Measurements from ENCODE around the gene CENPVL2. TPM values are rescaled to one million over a fixed set of nuclear protein-coding genes. Genes with fewer than 3 reads are reported as not detected.
"Not testable (repeated sequence)": the region's sequence is repeated elsewhere in the genome, so short reads cannot be mapped to it uniquely, and the experiment has no call there.

The CENPVL2 gene
- not detected in 2 replicates for total RNA-seq (2022)
- Bru-seq, nascent RNA, result not detected
- BruChase-seq, experiment 1, labeled RNA remaining after a 2-hour chase, result not detected
- BruChase-seq, experiment 2, labeled RNA remaining after a 6-hour chase, result not detected
- long read RNA-seq, result 0 reads

DNA sequence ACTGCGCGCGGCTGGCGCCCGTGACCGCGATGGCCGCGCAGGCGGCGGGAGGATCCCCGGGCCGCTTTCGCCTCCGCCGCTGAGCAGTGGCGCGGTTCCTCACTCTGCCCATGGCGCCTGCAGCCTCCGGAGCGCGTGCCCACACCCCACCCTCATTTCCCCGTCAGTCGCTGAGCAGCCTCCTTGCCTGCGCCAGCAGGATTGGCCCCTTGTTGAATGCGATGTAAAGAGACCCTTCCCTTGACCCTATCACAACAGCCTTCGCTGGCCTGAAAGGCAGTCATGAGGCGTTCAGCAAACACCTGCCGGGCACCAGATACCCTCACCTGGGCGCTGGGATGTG, at the start of gene CENPVL2:
TSS of gene CENPVL2 (minus strand) at position 112 of the 343 bp plus-strand sequence. CDS start at position 112, 0 bp downstream.
- H3K36me3 ChIP-seq (ENCODE audit: control insufficient read depth, insufficient read depth, low read length); H3K4me1 ChIP-seq; BruUV-seq (replicated peaks); H3K9me3 Mint-ChIP-seq (ENCODE audit: unreplicated experiment); DNase-seq; H3K27me3 Mint-ChIP-seq (ENCODE audit: insufficient read depth, unreplicated experiment); H3K9me3 ChIP-seq; POLR2A ChIA-PET; H3K4me3 Mint-ChIP-seq (ENCODE audit: unreplicated experiment); H3K36me3 Mint-ChIP-seq (ENCODE audit: insufficient read depth, unreplicated experiment); H3K4me3 ChIP-seq (ENCODE audit: low read depth, low read length); H3K4me1 Mint-ChIP-seq (ENCODE audit: low read depth, unreplicated experiment); H3K27me3 ChIP-seq (replicated peaks; ENCODE audit: control insufficient read depth, insufficient read depth, low read length); intact Hi-C loops (cut with micrococcal nuclease; ENCODE audit: unreplicated experiment); H3K27ac Mint-ChIP-seq (ENCODE audit: unreplicated experiment); CTCF ChIA-PET: not testable (repeated sequence)

GRCh38 chrX:51728202-51728601, 45.6 kb upstream of the CENPVL2 start:
- Mint-ChIP-seq H3K9me3 (ENCODE audit: unreplicated experiment) (no peaks in the 10 kb centered on the region), H3K4me1 (ENCODE audit: low read depth, unreplicated experiment) (no peaks in the 10 kb centered on the region), H3K4me3 (ENCODE audit: unreplicated experiment) (no peak overlapping the region), H3K36me3 (ENCODE audit: insufficient read depth, unreplicated experiment) (no peaks in the 10 kb centered on the region), H3K27me3 (ENCODE audit: insufficient read depth, unreplicated experiment) (no peaks in the 10 kb centered on the region), H3K27ac (ENCODE audit: unreplicated experiment) (no peak overlapping the region)
- TF ChIP-seq, protein P1, sequence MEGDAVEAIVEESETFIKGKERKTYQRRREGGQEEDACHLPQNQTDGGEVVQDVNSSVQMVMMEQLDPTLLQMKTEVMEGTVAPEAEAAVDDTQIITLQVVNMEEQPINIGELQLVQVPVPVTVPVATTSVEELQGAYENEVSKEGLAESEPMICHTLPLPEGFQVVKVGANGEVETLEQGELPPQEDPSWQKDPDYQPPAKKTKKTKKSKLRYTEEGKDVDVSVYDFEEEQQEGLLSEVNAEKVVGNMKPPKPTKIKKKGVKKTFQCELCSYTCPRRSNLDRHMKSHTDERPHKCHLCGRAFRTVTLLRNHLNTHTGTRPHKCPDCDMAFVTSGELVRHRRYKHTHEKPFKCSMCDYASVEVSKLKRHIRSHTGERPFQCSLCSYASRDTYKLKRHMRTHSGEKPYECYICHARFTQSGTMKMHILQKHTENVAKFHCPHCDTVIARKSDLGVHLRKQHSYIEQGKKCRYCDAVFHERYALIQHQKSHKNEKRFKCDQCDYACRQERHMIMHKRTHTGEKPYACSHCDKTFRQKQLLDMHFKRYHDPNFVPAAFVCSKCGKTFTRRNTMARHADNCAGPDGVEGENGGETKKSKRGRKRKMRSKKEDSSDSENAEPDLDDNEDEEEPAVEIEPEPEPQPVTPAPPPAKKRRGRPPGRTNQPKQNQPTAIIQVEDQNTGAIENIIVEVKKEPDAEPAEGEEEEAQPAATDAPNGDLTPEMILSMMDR (IDR thresholded peaks at IDR 0.05; ENCODE audit: insufficient read depth in 1 of 2, low read depth in 1 of 2, low read length in 1 of 2, severe bottlenecking in 1 of 2, unreplicated experiment in 1 of 2), result no peak
- CTCF ChIA-PET, result no interaction called here
- H3K4me1 ChIP-seq, result no peaks in the 10 kb centered on the region
- POLR2A ChIA-PET, result no interaction called here
- H3K9me3 ChIP-seq, result no peaks in the 10 kb centered on the region
- H3K4me3 ChIP-seq (ENCODE audit: low read depth, low read length), result no peak overlapping the region
- intact Hi-C loops (cut with micrococcal nuclease; ENCODE audit: unreplicated experiment), result no loop called here
- H3K27me3 ChIP-seq (replicated peaks; ENCODE audit: control insufficient read depth, insufficient read depth, low read length), result no peaks in the 10 kb centered on the region
- H3K36me3 ChIP-seq (ENCODE audit: control insufficient read depth, insufficient read depth, low read length), result no peaks in the 10 kb centered on the region
- no TSS peak for BruUV-seq (replicated peaks)
- no peak for DNase-seq

DNA sequence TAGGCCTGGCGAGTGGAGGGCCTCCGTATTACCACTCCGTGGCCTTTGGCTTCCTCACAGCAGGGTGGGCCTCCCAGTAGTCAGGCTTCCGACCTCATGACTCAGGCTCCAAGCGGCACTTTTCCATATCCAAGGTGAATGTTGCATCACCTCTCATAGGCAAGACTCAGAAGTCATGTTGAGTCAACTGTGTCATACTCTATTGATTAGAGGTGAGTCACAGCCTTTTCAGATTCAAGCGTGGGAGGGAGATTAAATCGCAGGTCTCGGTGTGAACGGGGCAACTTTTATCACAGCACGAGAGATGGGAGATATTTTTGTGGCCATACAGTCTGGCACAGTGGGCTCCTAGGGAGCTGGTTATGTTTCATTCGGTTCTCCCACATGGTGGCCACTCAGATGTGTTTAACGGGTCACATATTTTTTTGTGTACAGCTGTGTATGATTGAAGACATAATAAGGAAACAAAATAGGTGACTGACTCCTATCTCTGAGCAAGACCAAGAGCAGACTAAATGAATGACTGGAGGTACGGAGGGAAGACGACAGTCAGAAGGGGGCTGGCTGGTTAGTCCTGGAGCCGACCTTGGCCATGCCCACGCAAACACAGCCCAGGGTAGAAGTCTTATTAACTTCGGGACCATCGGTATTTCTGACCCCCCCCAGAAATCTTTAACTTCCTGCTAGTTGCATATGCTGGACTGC, 30.5 kb upstream of the CENPVL2 start:
- H3K36me3 Mint-ChIP-seq (ENCODE audit: insufficient read depth, unreplicated experiment); H3K27ac Mint-ChIP-seq (ENCODE audit: unreplicated experiment); BruUV-seq (replicated peaks); H3K9me3 Mint-ChIP-seq (ENCODE audit: unreplicated experiment); H3K36me3 ChIP-seq (ENCODE audit: control insufficient read depth, insufficient read depth, low read length); POLR2A ChIA-PET; H3K27me3 ChIP-seq (replicated peaks; ENCODE audit: control insufficient read depth, insufficient read depth, low read length); intact Hi-C loops (cut with micrococcal nuclease; ENCODE audit: unreplicated experiment); H3K4me1 Mint-ChIP-seq (ENCODE audit: low read depth, unreplicated experiment); H3K27me3 Mint-ChIP-seq (ENCODE audit: insufficient read depth, unreplicated experiment); CTCF ChIA-PET; H3K4me3 ChIP-seq (ENCODE audit: low read depth, low read length); DNase-seq; H3K4me1 ChIP-seq; H3K4me3 Mint-ChIP-seq (ENCODE audit: unreplicated experiment); H3K9me3 ChIP-seq: not testable (repeated sequence)

GRCh38 chrX:51710277-51711164, 27.9 kb upstream of the CENPVL2 start, which contains the start of gene CENPVL1:
CENPVL1 (plus strand) TSS chrX:51710512; CDS start chrX:51710512, 0 bp downstream.
- H3K27me3 ChIP-seq (replicated peaks; ENCODE audit: control insufficient read depth, insufficient read depth, low read length); H3K4me3 ChIP-seq (ENCODE audit: low read depth, low read length); DNase-seq; H3K36me3 Mint-ChIP-seq (ENCODE audit: insufficient read depth, unreplicated experiment); H3K9me3 Mint-ChIP-seq (ENCODE audit: unreplicated experiment); H3K4me1 ChIP-seq; H3K4me1 Mint-ChIP-seq (ENCODE audit: low read depth, unreplicated experiment); intact Hi-C loops (cut with micrococcal nuclease; ENCODE audit: unreplicated experiment); H3K4me3 Mint-ChIP-seq (ENCODE audit: unreplicated experiment); H3K27me3 Mint-ChIP-seq (ENCODE audit: insufficient read depth, unreplicated experiment); BruUV-seq (replicated peaks); H3K36me3 ChIP-seq (ENCODE audit: control insufficient read depth, insufficient read depth, low read length); POLR2A ChIA-PET; H3K9me3 ChIP-seq; CTCF ChIA-PET; H3K27ac Mint-ChIP-seq (ENCODE audit: unreplicated experiment): not testable (repeated sequence)
